Fibroblast of villous mesenchyme (primary cell): ENCODE results near the gene B4GALT6. TPM values are rescaled to one million over a fixed set of nuclear protein-coding genes. Genes with fewer than 3 reads are reported as not detected.

Experiments
- DNase-seq: peaks from one replicate; pipeline ENCODE4 v3.0.0-alpha.2; 2010; ENCODE audit warnings: low read depth
- H3K4me3 ChIP-seq: 2 replicates; pipeline ENCODE4 v1.5.1; 2011; ENCODE audit warnings: low read depth, mild to moderate bottlenecking, low read length
- CTCF ChIP-seq: IDR thresholded peaks from 2 replicates; pipeline ENCODE4 v1.5.1; 2012; ENCODE audit warnings: low read depth, mild to moderate bottlenecking, low read length; ENCODE audit not compliant: insufficient read depth
- total RNA-seq: library from RNA; depleted of rRNA; stranded (reverse); fragments of >200 nt; gene quantifications from 2 replicates; pipeline ENCODE4 v1.2.3, GENCODE V29; 2012

B4GALT6 gene
- total RNA-seq, 1 donor = 8.6 TPM

- TF ChIP-seq CTCF = no peak
- H3K4me3 ChIP-seq = no peak overlapping the region
- DNase-seq = no peak
Observed at GRCh38 chr18:31645411-31645810, 39.0 kb downstream of the B4GALT6 start.

- DNase-seq = no peak
- no peak for TF ChIP-seq CTCF
- no peak overlapping the region for H3K4me3 ChIP-seq
Observed at GRCh38 chr18:31643003-31643402, 41.4 kb downstream of the B4GALT6 start.

GRCh38 chr18:31637445-31637844 lies 46.9 kb downstream of the B4GALT6 start:
- no peak for DNase-seq
- H3K4me3 ChIP-seq = no peak overlapping the region
- no peak for TF ChIP-seq CTCF

GRCh38 chr18:31636387-31636786 lies 48.0 kb downstream of the B4GALT6 start:
- DNase-seq = no peak
- H3K4me3 ChIP-seq = no peak overlapping the region
- TF ChIP-seq CTCF = no peak

GRCh38 chr18:31634331-31634713 lies 50.1 kb downstream of the B4GALT6 start:
- TF ChIP-seq CTCF = no peak
- DNase-seq = no peak
- no peak overlapping the region for H3K4me3 ChIP-seq

- no peak overlapping the region for H3K4me3 ChIP-seq
- no peak for DNase-seq
- TF ChIP-seq CTCF = no peak
Observed at GRCh38 chr18:31633392-31634330, 50.7 kb downstream of the B4GALT6 start.
